Glutamatergic neuron (in vitro differentiated cells): ENCODE measurements around the gene BCAR3. TPM values are rescaled to one million over a fixed set of nuclear protein-coding genes. Genes with fewer than 3 reads are reported as not detected.

ENCODE experiments used
- DNase-seq: peaks from one replicate; pipeline ENCODE4 v3.0.0; 2022
- H3K27ac Mint-ChIP-seq: one replicate; pipeline ENCODE4 v1.8.0; 2020; ENCODE audit warnings: mild to moderate bottlenecking, mixed read lengths, inconsistent platforms; ENCODE audit not compliant: unreplicated experiment
- H3K27me3 Mint-ChIP-seq: one replicate; pipeline ENCODE4 v1.8.0; 2020; ENCODE audit warnings: mild to moderate bottlenecking, moderate library complexity, mixed read lengths, inconsistent platforms; ENCODE audit not compliant: unreplicated experiment
- H3K36me3 Mint-ChIP-seq: one replicate; pipeline ENCODE4 v1.8.0; 2020; ENCODE audit warnings: mild to moderate bottlenecking, mixed read lengths, inconsistent platforms; ENCODE audit not compliant: unreplicated experiment
- H3K4me1 Mint-ChIP-seq: one replicate; pipeline ENCODE4 v1.8.0; 2020; ENCODE audit warnings: mild to moderate bottlenecking, low read depth, mixed read lengths, inconsistent platforms; ENCODE audit not compliant: unreplicated experiment
- H3K4me3 Mint-ChIP-seq: one replicate; pipeline ENCODE4 v1.8.0; 2020; ENCODE audit warnings: mild to moderate bottlenecking, mixed read lengths, inconsistent platforms; ENCODE audit not compliant: unreplicated experiment
- H3K9me3 Mint-ChIP-seq: one replicate; pipeline ENCODE4 v1.8.0; 2020; ENCODE audit warnings: mild to moderate bottlenecking, moderate library complexity, mixed read lengths, inconsistent platforms; ENCODE audit not compliant: unreplicated experiment
- CTCF ChIP-seq: fragments of 200-600 bp; sonication (generic); IDR thresholded peaks from one replicate; pipeline ENCODE4 v1.5.0; 2021; ENCODE audit not compliant: partially characterized antibody, unreplicated experiment
- total RNA-seq: library from RNA; stranded (reverse); fragmentation: NEBNext Ultra II Directional; extraction: Animal tissue kit (Norgen Biotek cat#: 25700); gene quantifications from one replicate; pipeline ENCODE4 v1.2.1, GENCODE V29; 2021; ENCODE audit not compliant: unreplicated experiment

The BCAR3 gene
- total RNA-seq, 1 donor from 2014 or later, result 12.8 TPM

DNA sequence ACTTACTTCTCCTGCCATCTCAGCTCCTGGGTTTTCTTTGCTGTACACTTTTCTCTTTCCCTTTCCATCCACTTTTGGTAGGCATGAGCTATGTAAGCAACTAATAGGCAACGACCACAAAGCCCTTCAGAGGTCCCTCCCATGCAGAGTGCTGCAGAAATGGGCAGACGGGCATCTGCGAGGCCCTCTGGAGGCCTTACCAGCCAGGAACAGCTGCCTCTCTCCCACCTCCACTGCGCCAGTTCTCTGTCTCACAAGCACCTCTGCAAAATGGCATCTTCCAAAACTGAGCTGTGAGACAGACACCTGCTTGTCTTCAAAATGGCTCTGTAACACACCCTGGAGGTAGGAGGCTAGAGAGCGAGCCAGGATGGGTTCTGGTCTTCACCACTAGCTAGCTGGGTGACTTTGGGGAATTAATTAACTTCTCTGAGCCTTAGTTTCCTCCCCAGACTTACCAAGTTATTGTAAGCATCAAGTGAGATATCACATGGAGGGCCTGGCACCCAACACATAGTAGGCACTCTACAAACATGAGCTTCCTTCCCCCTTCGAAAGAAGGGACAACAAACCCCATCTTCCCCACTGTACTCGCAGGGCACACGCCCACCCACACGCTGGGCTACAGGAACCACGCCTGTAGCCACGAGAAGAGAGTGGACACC lies 62.0 kb downstream of the BCAR3 start:
- Mint-ChIP-seq H3K4me3 (peak overlapping the region; percentile 8), H3K27ac (peak overlapping the region; percentile 78), H3K36me3 (no peaks in the 10 kb centered on the region), H3K27me3 (peaks cover 10% of the 10 kb centered on the region), H3K9me3 (peaks cover 6% of the 10 kb centered on the region), H3K4me1 (peaks cover 54% of the 10 kb centered on the region)
- no peak for DNase-seq
- no peak for TF ChIP-seq CTCF

GRCh38 chr1:93617670-93618499 lies 63.8 kb downstream of the BCAR3 start:
- Mint-ChIP-seq H3K9me3 (peaks cover 9% of the 10 kb centered on the region), H3K27ac (peak overlapping the region; percentile 95), H3K4me3 (peak overlapping the region; percentile 73), H3K27me3 (peaks cover 12% of the 10 kb centered on the region), H3K4me1 (peaks cover 68% of the 10 kb centered on the region), H3K36me3 (no peaks in the 10 kb centered on the region)
- no peak for TF ChIP-seq CTCF
- DNase-seq, result peak; percentile 48

GRCh38 chr1:93616996-93617669 lies 64.5 kb downstream of the BCAR3 start:
- Mint-ChIP-seq H3K27ac (peak overlapping the region; percentile 95), H3K27me3 (peaks cover 13% of the 10 kb centered on the region), H3K4me1 (peaks cover 76% of the 10 kb centered on the region), H3K36me3 (no peaks in the 10 kb centered on the region), H3K4me3 (peak overlapping the region; percentile 73), H3K9me3 (peaks cover 10% of the 10 kb centered on the region)
- no peak for DNase-seq
- TF ChIP-seq CTCF, result no peak

- H3K27me3 Mint-ChIP-seq, result peaks cover 11% of the 10 kb centered on the region
- peaks cover 13% of the 10 kb centered on the region for H3K9me3 Mint-ChIP-seq
- peaks cover 83% of the 10 kb centered on the region for H3K4me1 Mint-ChIP-seq
- TF ChIP-seq CTCF, result no peak
- H3K4me3 Mint-ChIP-seq, result peak overlapping the region; percentile 58
- H3K27ac Mint-ChIP-seq, result peak overlapping the region; percentile 95
- H3K36me3 Mint-ChIP-seq, result no peaks in the 10 kb centered on the region
- no peak for DNase-seq
Observed at GRCh38 chr1:93616221-93616995, 65.2 kb downstream of the BCAR3 start.
